Measurements from ENCODE around the gene GJC1. TPM values are rescaled to one million over a fixed set of nuclear protein-coding genes. Genes with fewer than 3 reads are reported as not detected.
A peak's percentile ranks its signal among the peaks of the same experiment; 100 is the strongest.

Gene GJC1
- total and polyA plus RNA-seq, 3 donors from 2014 or later = 16.9 to 21.0 (median 19.3) TPM

DNA sequence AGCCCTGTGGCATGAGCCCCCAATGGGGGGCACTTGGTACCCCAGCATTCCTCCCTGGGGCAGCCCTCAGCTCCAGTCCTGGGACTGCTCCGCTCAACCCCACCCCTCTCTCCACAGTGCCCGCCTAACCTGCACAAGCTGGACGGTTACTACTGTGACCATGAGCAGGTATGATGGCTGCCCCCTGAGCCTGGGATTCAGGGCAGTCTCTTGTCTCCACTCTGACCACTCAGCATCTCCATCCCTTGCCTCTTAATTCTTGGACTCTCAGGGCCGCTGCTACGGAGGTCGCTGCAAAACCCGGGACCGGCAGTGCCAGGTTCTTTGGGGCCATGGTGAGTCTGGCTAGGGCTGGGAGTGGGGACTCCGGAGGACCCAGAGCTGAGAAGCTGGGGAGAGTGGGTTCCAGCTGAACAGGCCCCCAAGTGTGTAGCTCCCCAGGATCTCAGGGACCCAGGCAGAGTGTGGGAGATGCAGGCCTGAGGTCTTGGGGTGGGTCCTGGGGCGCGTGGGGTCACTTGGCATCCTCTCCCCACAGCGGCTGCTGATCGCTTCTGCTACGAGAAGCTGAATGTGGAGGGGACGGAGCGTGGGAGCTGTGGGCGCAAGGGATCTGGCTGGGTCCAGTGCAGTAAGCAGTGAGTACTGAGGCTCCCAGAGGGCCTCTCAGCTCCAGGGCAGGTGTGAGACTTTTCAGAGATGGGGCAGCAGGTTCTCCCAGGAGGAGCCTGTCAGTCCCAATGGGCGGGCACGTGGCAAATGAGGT is 53.3 kb downstream of the GJC1 start:
- Histone ChIP-seq H3K9me3 (no peaks in the 10 kb centered on the region), H3K27ac (no peak overlapping the region), H3K36me3 (ENCODE audit: low read depth, missing control alignments) (no peaks in the 10 kb centered on the region), H3K27me3 (no peaks in the 10 kb centered on the region), H3K4me3 (no peak overlapping the region), H3K4me1 (peaks cover 10% of the 10 kb centered on the region)
- intact Hi-C loops (cut with DNase I; ENCODE audit: low total_unique reads) = loop anchor here (5.0 to 10.0 kb wide), 3 partner anchors 85 to 348 kb away; no protein-coding TSS in a partner anchor
- TF ChIP-seq POLR2A (IDR thresholded peaks at IDR 0.05) = no peak
- TF ChIP-seq, protein P1, sequence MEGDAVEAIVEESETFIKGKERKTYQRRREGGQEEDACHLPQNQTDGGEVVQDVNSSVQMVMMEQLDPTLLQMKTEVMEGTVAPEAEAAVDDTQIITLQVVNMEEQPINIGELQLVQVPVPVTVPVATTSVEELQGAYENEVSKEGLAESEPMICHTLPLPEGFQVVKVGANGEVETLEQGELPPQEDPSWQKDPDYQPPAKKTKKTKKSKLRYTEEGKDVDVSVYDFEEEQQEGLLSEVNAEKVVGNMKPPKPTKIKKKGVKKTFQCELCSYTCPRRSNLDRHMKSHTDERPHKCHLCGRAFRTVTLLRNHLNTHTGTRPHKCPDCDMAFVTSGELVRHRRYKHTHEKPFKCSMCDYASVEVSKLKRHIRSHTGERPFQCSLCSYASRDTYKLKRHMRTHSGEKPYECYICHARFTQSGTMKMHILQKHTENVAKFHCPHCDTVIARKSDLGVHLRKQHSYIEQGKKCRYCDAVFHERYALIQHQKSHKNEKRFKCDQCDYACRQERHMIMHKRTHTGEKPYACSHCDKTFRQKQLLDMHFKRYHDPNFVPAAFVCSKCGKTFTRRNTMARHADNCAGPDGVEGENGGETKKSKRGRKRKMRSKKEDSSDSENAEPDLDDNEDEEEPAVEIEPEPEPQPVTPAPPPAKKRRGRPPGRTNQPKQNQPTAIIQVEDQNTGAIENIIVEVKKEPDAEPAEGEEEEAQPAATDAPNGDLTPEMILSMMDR (IDR thresholded peaks at IDR 0.05) = no peak
- DNase-seq = no peak
- WGBS, 2 donors = 74 to 81% methylated on average over 17 to 19 of the region's 19 CpGs

DNA sequence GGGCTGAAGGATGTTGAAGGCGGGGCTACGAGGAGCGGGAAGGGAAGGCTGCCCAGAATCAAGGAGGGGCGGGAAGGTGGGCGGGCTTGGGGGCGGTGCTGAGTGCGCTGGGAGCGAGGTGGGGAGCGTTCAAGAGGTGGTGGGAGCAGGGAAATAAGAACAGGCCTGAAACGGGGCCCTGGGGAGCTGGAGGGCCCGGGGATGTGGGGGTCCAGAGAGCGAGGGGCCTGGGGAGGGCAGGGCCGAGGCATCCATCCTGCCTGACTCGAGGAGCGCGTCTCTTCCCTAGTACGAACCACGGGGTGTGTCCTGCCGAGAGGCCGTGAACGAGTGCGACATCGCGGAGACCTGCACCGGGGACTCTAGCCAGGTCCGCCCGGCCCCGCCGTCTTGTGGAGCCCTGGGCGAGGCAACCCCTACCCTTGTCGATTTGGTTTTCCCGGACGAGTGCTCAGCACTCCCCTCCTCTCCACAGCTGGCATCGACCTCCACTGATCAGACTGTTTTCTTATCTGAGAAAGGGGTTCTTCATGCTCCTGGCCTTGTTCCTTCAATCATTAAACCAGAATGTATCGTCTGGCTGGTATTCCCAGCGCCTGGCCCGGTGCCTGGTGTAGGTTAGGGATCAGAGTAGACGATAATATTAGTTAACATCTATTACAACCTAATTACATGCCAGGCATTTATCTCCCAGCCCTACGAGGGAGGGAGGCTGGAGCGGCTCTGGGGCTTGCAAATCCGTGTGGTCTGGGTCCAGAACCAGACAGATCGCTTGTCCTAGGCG is 54.1 kb downstream of the GJC1 start:
- WGBS, 2 donors = 6 to 9% methylated on average over 41 to 42 of the region's 43 CpGs
- H3K4me1 ChIP-seq = peaks cover 6% of the 10 kb centered on the region
- no peaks in the 10 kb centered on the region for H3K36me3 ChIP-seq (ENCODE audit: low read depth, missing control alignments)
- H3K27ac ChIP-seq = peak overlapping the region in 1 of 2 donors; percentile 18
- H3K27me3 ChIP-seq = no peaks in the 10 kb centered on the region
- no peak for TF ChIP-seq POLR2A (IDR thresholded peaks at IDR 0.05)
- TF ChIP-seq, protein P1 (IDR thresholded peaks at IDR 0.05) = no peak
- DNase-seq = peak; percentile 38
- H3K4me3 ChIP-seq = peak overlapping the region; percentile 37 to 59
- no peaks in the 10 kb centered on the region for H3K9me3 ChIP-seq
- intact Hi-C loops (cut with DNase I; ENCODE audit: low total_unique reads) = loop anchor here (5.0 to 10.0 kb wide), 3 partner anchors 86 to 349 kb away; no protein-coding TSS in a partner anchor

DNA sequence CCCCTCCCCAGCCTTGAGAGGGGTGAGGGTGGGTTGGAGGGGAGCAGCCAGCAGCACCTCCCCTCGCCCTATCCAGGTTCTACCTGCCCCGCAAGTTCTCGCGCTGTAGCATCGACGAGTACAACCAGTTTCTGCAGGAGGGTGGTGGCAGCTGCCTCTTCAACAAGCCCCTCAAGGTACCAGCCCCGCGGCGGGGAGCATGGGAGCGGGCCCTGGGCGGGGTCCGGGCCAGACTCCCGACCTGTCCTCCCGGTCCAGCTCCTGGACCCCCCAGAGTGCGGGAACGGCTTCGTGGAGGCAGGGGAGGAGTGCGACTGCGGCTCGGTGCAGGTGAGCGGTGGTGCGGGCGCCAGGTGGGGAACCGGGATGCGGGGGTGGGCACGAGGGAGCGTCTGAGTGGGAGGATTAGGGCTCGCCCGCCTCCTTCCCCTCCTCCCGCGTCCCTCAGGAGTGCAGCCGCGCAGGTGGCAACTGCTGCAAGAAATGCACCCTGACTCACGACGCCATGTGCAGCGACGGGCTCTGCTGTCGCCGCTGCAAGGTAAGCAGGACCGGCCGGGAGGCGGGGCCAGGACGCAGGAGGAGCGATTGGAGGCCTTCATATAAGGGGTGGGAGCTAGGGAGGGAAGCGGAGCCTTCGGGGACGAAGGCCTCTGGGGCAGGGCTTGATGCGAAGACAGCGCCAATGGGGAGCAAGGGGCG is 54.8 kb downstream of the GJC1 start:
- 0% methylated on average over 18 to 49 of the region's 50 CpGs for WGBS, 2 donors
- no peak overlapping the region for H3K27ac ChIP-seq
- no peaks in the 10 kb centered on the region for H3K27me3 ChIP-seq
- peak overlapping the region; percentile 37 to 59 for H3K4me3 ChIP-seq
- peak; percentile 97 for DNase-seq
- H3K36me3 ChIP-seq (ENCODE audit: low read depth, missing control alignments) = no peaks in the 10 kb centered on the region
- TF ChIP-seq, protein P1 (IDR thresholded peaks at IDR 0.05) = peak in 1 of 3 experiments; percentile 9
- TF ChIP-seq POLR2A (IDR thresholded peaks at IDR 0.05) = no peak
- intact Hi-C loops (cut with DNase I; ENCODE audit: low total_unique reads) = loop anchor here (5.0 to 10.0 kb wide), 3 partner anchors 87 to 350 kb away; no protein-coding TSS in a partner anchor
- peaks cover 6% of the 10 kb centered on the region for H3K4me1 ChIP-seq
- no peaks in the 10 kb centered on the region for H3K9me3 ChIP-seq

DNA sequence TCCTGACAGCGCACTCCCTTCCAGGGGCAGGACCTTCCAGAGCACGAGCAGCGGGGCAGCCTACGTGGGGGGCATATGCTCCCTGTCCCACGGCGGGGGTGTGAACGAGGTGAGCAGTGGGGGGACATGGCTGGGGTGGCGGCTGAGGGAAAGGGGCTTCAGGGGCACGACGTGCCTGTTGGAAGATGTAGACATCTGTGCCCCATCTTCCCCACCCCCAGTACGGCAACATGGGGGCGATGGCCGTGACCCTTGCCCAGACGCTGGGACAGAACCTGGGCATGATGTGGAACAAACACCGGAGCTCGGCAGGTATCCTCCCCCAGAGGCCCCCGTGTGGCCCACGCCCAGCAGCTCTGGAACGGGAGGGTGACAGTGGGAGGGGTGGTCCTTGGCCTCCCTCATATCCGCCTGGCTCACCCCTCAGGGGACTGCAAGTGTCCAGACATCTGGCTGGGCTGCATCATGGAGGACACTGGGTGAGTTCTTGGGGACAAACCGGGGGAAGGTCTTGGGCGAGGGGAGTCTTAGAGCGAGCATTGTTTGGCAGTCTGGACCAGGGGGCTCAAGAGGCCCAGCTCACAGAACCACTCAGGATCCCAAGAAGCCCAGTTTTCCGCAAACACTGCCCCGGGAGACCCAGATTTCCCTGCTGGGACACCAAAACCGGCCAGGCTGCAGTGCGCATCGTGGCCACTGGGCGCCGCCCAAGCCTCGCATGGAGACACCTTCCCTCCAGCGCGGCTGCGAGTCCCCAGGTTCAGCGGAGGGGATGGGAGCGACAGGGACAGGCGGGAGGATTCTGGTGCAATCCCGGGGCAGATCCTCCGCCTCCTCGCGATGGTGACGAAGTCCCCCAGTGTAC is 55.6 kb downstream of the GJC1 start:
- WGBS, 2 donors = 23 to 26% methylated on average over 13 to 42 of the region's 42 CpGs
- no peaks in the 10 kb centered on the region for H3K36me3 ChIP-seq (ENCODE audit: low read depth, missing control alignments)
- TF ChIP-seq, protein P1 (IDR thresholded peaks at IDR 0.05) = peak; percentile 94 to 99 (median 98)
- no peak for TF ChIP-seq POLR2A (IDR thresholded peaks at IDR 0.05)

More for the DNA sequence above, 55.6 kb downstream of the GJC1 start:
- no peak overlapping the region for H3K27ac ChIP-seq
- intact Hi-C loops (cut with DNase I; ENCODE audit: low total_unique reads) = loop anchor here (5.0 to 10.0 kb wide), 3 partner anchors 88 to 350 kb away; no protein-coding TSS in a partner anchor
- H3K4me3 ChIP-seq = peak overlapping the region; percentile 37 to 59
- peak; percentile 94 for DNase-seq
- H3K27me3 ChIP-seq = no peaks in the 10 kb centered on the region
- H3K9me3 ChIP-seq = no peaks in the 10 kb centered on the region
- peaks cover 6% of the 10 kb centered on the region for H3K4me1 ChIP-seq

Data from testis (tissue), 3 donors.